Dermis blood vessel endothelial cell (primary cell): ENCODE measurements around the gene RABL6. TPM values are rescaled to one million over a fixed set of nuclear protein-coding genes. Genes with fewer than 3 reads are reported as not detected.
"Not testable (repeated sequence)": the region's sequence is repeated elsewhere in the genome, so short reads cannot be mapped to it uniquely, and the experiment has no call there.

ENCODE experiments used
- DNase-seq: peaks from one replicate; pipeline ENCODE4 v3.0.0; 2010
- total RNA-seq: library from RNA; depleted of rRNA; stranded (reverse); fragments of >200 nt; gene quantifications from 2 replicates; pipeline ENCODE4 v1.2.3, GENCODE V29; 2014

Gene RABL6
- total RNA-seq, 1 donor from 2014 or later, result 69.1 TPM

- DNase-seq, result no peak
Observed at GRCh38 chr9:136860933-136861873, 53.5 kb downstream of the RABL6 start.

- no peak for DNase-seq
Observed at GRCh38 chr9:136861874-136862457, 54.2 kb downstream of the RABL6 start.

- no peak for DNase-seq
Observed at GRCh38 chr9:136862849-136863622, 55.3 kb downstream of the RABL6 start.

- no peak for DNase-seq
Observed at GRCh38 chr9:136863623-136864273, 56.0 kb downstream of the RABL6 start.

- no peak for DNase-seq
Observed at GRCh38 chr9:136865041-136865767, 57.5 kb downstream of the RABL6 start.

- no peak for DNase-seq
Observed at GRCh38 chr9:136865768-136866103, 58.0 kb downstream of the RABL6 start.

GRCh38 chr9:136866898-136867421 lies 59.2 kb downstream of the RABL6 start:
- DNase-seq, result not testable (repeated sequence)

- no peak for DNase-seq
Observed at GRCh38 chr9:136867480-136867879, 59.7 kb downstream of the RABL6 start.

- no peak for DNase-seq
Observed at GRCh38 chr9:136867917-136868316, 60.2 kb downstream of the RABL6 start.

GRCh38 chr9:136868644-136869043 lies 60.9 kb downstream of the RABL6 start:
- no peak for DNase-seq

GRCh38 chr9:136869611-136870010 lies 61.9 kb downstream of the RABL6 start:
- not testable (repeated sequence) for DNase-seq

GRCh38 chr9:136875155-136875554 lies 67.4 kb downstream of the RABL6 start:
- DNase-seq, result no peak

GRCh38 chr9:136876476-136876875 lies 68.7 kb downstream of the RABL6 start:
- DNase-seq, result no peak

- no peak for DNase-seq
Observed at GRCh38 chr9:136880651-136881050, 72.9 kb downstream of the RABL6 start.

- DNase-seq, result no peak
Observed at GRCh38 chr9:136881691-136882108, 74.0 kb downstream of the RABL6 start.

- peak; percentile 83 for DNase-seq
Observed at GRCh38 chr9:136882109-136882946, 74.6 kb downstream of the RABL6 start.

- not testable (repeated sequence) for DNase-seq
Observed at GRCh38 chr9:136882947-136883283, 75.2 kb downstream of the RABL6 start.

- not testable (repeated sequence) for DNase-seq
Observed at GRCh38 chr9:136883670-136884069, 75.9 kb downstream of the RABL6 start.

- DNase-seq, result peak; percentile 100
Observed at GRCh38 chr9:136885950-136886578, 78.3 kb downstream of the RABL6 start, which contains the start of gene TRAF2. Gene TRAF2, plus strand, starts transcription at chr9:136886516. Its CDS starts 12,225 bp downstream, at chr9:136898741.
